ENCODE results near the gene SLC6A19. TPM values are rescaled to one million over a fixed set of nuclear protein-coding genes. Genes with fewer than 3 reads are reported as not detected.

The SLC6A19 gene
- total and polyA plus RNA-seq, 4 donors = 0.06 TPM; not detected in 3

- Histone ChIP-seq H3K27me3 (ENCODE audit: control insufficient read depth in 3 of 3, insufficient read depth in 3 of 3, low read length in 2 of 3) (no peaks in the 10 kb centered on the region), H3K4me3 (no peak overlapping the region), H3K4me1 (ENCODE audit: control insufficient read depth in 5 of 5, insufficient read depth in 5 of 5, low read length in 5 of 5) (no peaks in the 10 kb centered on the region), H3K36me3 (ENCODE audit: control insufficient read depth in 4 of 4, insufficient read depth in 4 of 4, low read length in 4 of 4) (no peaks in the 10 kb centered on the region), H3K27ac (ENCODE audit: low read depth in 1 of 2, low read length in 1 of 2) (no peak overlapping the region), H3K9me3 (ENCODE audit: control insufficient read depth in 4 of 4, insufficient read depth in 3 of 4, low read length in 3 of 4) (peaks cover 0 to 6% (median 0%) of the 10 kb centered on the region in 4 donors), H3K9ac (ENCODE audit: insufficient read depth in 1 of 2, low read length in 2 of 2) (no peak overlapping the region)
- no peak for ATAC-seq (ENCODE audit: insufficient read depth, low FRiP score)
- no peak for TF ChIP-seq CTCF (IDR thresholded peaks at IDR 0.05; ENCODE audit: control extremely low read depth, extremely low read depth)
- WGBS, 2 donors = 95 to 97% methylated on average over 18 to 20 of the region's 20 CpGs
- no peak for DNase-seq
Observed at GRCh38 chr5:1273745-1274144, 72.3 kb downstream of the SLC6A19 start.

- H3K9me3 ChIP-seq (ENCODE audit: control insufficient read depth in 4 of 4, insufficient read depth in 3 of 4, low read length in 3 of 4) = peaks cover 0 to 10% (median 0%) of the 10 kb centered on the region in 4 donors
- ATAC-seq (ENCODE audit: insufficient read depth, low FRiP score) = no peak
- H3K27ac ChIP-seq (ENCODE audit: low read depth in 1 of 2, low read length in 1 of 2) = no peak overlapping the region
- H3K4me1 ChIP-seq (ENCODE audit: control insufficient read depth in 5 of 5, insufficient read depth in 5 of 5, low read length in 5 of 5) = no peaks in the 10 kb centered on the region
- H3K27me3 ChIP-seq (ENCODE audit: control insufficient read depth in 3 of 3, insufficient read depth in 3 of 3, low read length in 2 of 3) = no peaks in the 10 kb centered on the region
- H3K9ac ChIP-seq (ENCODE audit: insufficient read depth in 1 of 2, low read length in 2 of 2) = no peak overlapping the region
- H3K4me3 ChIP-seq = no peak overlapping the region
- no peaks in the 10 kb centered on the region for H3K36me3 ChIP-seq (ENCODE audit: control insufficient read depth in 4 of 4, insufficient read depth in 4 of 4, low read length in 4 of 4)
- no peak for TF ChIP-seq CTCF (IDR thresholded peaks at IDR 0.05; ENCODE audit: control extremely low read depth, extremely low read depth)
- 79 to 89% methylated on average over 16 of the region's 16 CpGs for WGBS, 2 donors
- no peak for DNase-seq
Observed at GRCh38 chr5:1274471-1274870, 73.1 kb downstream of the SLC6A19 start.

Other genes starting within 250 kb of the SLC6A19 start
- 10 to 100 TPM in 1 of 2 donors, 1 to 10 TPM in 1; 9.9 to 88.0 TPM for gene NKD2, start 192.8 kb upstream of the SLC6A19 start, total RNA-seq
- 10 to 100 TPM; 34.3 to 62.5 TPM for gene NKD2, start 192.8 kb upstream of the SLC6A19 start, polyA plus RNA-seq
- gene SLC12A7, start 89.5 kb upstream of the SLC6A19 start, total RNA-seq = 10 to 100 TPM; 42.8 to 50.4 TPM
- gene SLC12A7, start 89.5 kb upstream of the SLC6A19 start, polyA plus RNA-seq = 10 to 100 TPM; 14.8 to 36.9 TPM
- not detected for gene SLC6A18, start 23.8 kb downstream of the SLC6A19 start, total RNA-seq
- gene SLC6A18, start 23.8 kb downstream of the SLC6A19 start, polyA plus RNA-seq = not detected
- not detected for gene TERT, start 93.5 kb downstream of the SLC6A19 start, total RNA-seq
- gene TERT, start 93.5 kb downstream of the SLC6A19 start, polyA plus RNA-seq = under 1 TPM in 1 of 2 donors, not detected in 1; 0.02 TPM
- 100 to 1,000 TPM; 142 to 153 TPM for gene CLPTM1L, start 143.5 kb downstream of the SLC6A19 start, total RNA-seq
- 100 to 1,000 TPM in 1 of 2 donors, 10 to 100 TPM in 1; 79.0 to 147 TPM for gene CLPTM1L, start 143.5 kb downstream of the SLC6A19 start, polyA plus RNA-seq
- gene SLC6A3, start 243.8 kb downstream of the SLC6A19 start, total RNA-seq = under 1 TPM; 0.85 to 0.95 TPM
- gene SLC6A3, start 243.8 kb downstream of the SLC6A19 start, polyA plus RNA-seq = 1 to 10 TPM in 1 of 2 donors, under 1 TPM in 1; 0.30 to 1.1 TPM

Data from lung (tissue), 12 donors.